ENCODE results near the gene FH. TPM values are rescaled to one million over a fixed set of nuclear protein-coding genes. Genes with fewer than 3 reads are reported as not detected.

The FH gene
- total RNA-seq, 1 donor from 2014 or later, result 37.6 TPM

GRCh38 chr1:241531195-241532161, 11.9 kb upstream of the FH start:
- intact Hi-C loops (cut with DNase I), result no loop called here
- DNase-seq (ENCODE audit: low spot score), result no peak
- peak; percentile 86 for ATAC-seq

GRCh38 chr1:241527146-241527545, 7.6 kb upstream of the FH start:
- ATAC-seq (no peak), DNase-seq (ENCODE audit: low spot score) (no peak)
- intact Hi-C loops (cut with DNase I), result no loop called here

GRCh38 chr1:241525026-241525425, 5.5 kb upstream of the FH start:
- ATAC-seq, result no peak
- DNase-seq (ENCODE audit: low spot score), result no peak
- intact Hi-C loops (cut with DNase I), result no loop called here

GRCh38 chr1:241521718-241522117, 2.2 kb upstream of the FH start:
- DNase-seq (ENCODE audit: low spot score) (no peak), ATAC-seq (no peak)
- intact Hi-C loops (cut with DNase I), result no loop called here

GRCh38 chr1:241520080-241520465, 518 bp upstream of the FH start:
- no peak for DNase-seq (ENCODE audit: low spot score)
- peak; percentile 1 for ATAC-seq
- intact Hi-C loops (cut with DNase I), result no loop called here

GRCh38 chr1:241518476-241519307, 863 bp downstream of the FH start:
- peak; percentile 62 for DNase-seq (ENCODE audit: low spot score)
- intact Hi-C loops (cut with DNase I), result no loop called here
- ATAC-seq, result peak; percentile 23

GRCh38 chr1:241513378-241513777, 6.2 kb downstream of the FH start:
- DNase-seq (ENCODE audit: low spot score) (no peak), ATAC-seq (no peak)
- intact Hi-C loops (cut with DNase I), result no loop called here

GRCh38 chr1:241507189-241507863, 12.2 kb downstream of the FH start:
- ATAC-seq (no peak), DNase-seq (ENCODE audit: low spot score) (no peak)
- intact Hi-C loops (cut with DNase I), result no loop called here

GRCh38 chr1:241503444-241503843, 16.1 kb downstream of the FH start:
- intact Hi-C loops (cut with DNase I), result no loop called here
- no peak for ATAC-seq
- DNase-seq (ENCODE audit: low spot score), result no peak

- DNase-seq (ENCODE audit: low spot score) (no peak), ATAC-seq (no peak)
- intact Hi-C loops (cut with DNase I), result no loop called here
These were observed 19.6 kb downstream of the FH start for GRCh38 chr1:241499910-241500309.

GRCh38 chr1:241495741-241496140, 23.8 kb downstream of the FH start:
- ATAC-seq (no peak), DNase-seq (ENCODE audit: low spot score) (no peak)
- intact Hi-C loops (cut with DNase I), result no loop called here

GRCh38 chr1:241488739-241489138, 30.8 kb downstream of the FH start:
- ATAC-seq, result no peak
- intact Hi-C loops (cut with DNase I), result no loop called here

GRCh38 chr1:241485554-241485992, 34.0 kb downstream of the FH start:
- intact Hi-C loops (cut with DNase I), result no loop called here
- DNase-seq (ENCODE audit: low spot score) (no peak), ATAC-seq (no peak)

More at GRCh38 chr1:241488739-241489138, 30.8 kb downstream of the FH start:
- no peak for DNase-seq (ENCODE audit: low spot score)

GRCh38 chr1:241485145-241485544, 34.4 kb downstream of the FH start:
- ATAC-seq, result no peak
- intact Hi-C loops (cut with DNase I), result no loop called here
- no peak for DNase-seq (ENCODE audit: low spot score)

GRCh38 chr1:241482761-241483250, 36.7 kb downstream of the FH start:
- DNase-seq (ENCODE audit: low spot score) (no peak), ATAC-seq (no peak)
- intact Hi-C loops (cut with DNase I), result no loop called here

- ATAC-seq (no peak), DNase-seq (ENCODE audit: low spot score) (no peak)
- intact Hi-C loops (cut with DNase I), result no loop called here
These were observed 40.3 kb downstream of the FH start for GRCh38 chr1:241479294-241479693.

GRCh38 chr1:241475671-241476070, 43.9 kb downstream of the FH start:
- DNase-seq (ENCODE audit: low spot score) (no peak), ATAC-seq (no peak)
- intact Hi-C loops (cut with DNase I), result no loop called here

GRCh38 chr1:241473026-241473425, 46.5 kb downstream of the FH start:
- no peak for ATAC-seq
- intact Hi-C loops (cut with DNase I), result no loop called here
- DNase-seq (ENCODE audit: low spot score), result no peak

GRCh38 chr1:241470908-241471590, 48.5 kb downstream of the FH start:
- intact Hi-C loops (cut with DNase I), result no loop called here
- DNase-seq (ENCODE audit: low spot score) (no peak), ATAC-seq (no peak)
